Kidney tubule cell (primary cell): ENCODE results near the gene PADI3.
"Not testable (repeated sequence)": the region's sequence is repeated elsewhere in the genome, so short reads cannot be mapped to it uniquely, and the experiment has no call there.

Source experiments
- DNase-seq: peaks from one replicate; pipeline ENCODE4 v3.0.0-alpha.2; 2018; ENCODE audit warnings: low spot score

The PADI3 gene

GRCh38 chr1:17241011-17241779 is 7.7 kb upstream of the PADI3 start:
- not testable (repeated sequence) for DNase-seq

GRCh38 chr1:17241780-17242074 is 7.2 kb upstream of the PADI3 start:
- DNase-seq, result not testable (repeated sequence)

GRCh38 chr1:17243274-17243673 is 5.6 kb upstream of the PADI3 start:
- no peak for DNase-seq

- DNase-seq, result peak; percentile 23
Observed at GRCh38 chr1:17244821-17245740, 3.8 kb upstream of the PADI3 start.

- DNase-seq, result no peak
Observed at GRCh38 chr1:17245816-17246325, 3.0 kb upstream of the PADI3 start.

- DNase-seq, result no peak
Observed at GRCh38 chr1:17246971-17247370, 1.9 kb upstream of the PADI3 start.

GRCh38 chr1:17250601-17251000 is 1.7 kb downstream of the PADI3 start:
- DNase-seq, result peak; percentile 92

GRCh38 chr1:17251246-17251645 is 2.3 kb downstream of the PADI3 start:
- DNase-seq, result no peak

- DNase-seq, result peak; percentile 75
Observed at GRCh38 chr1:17251701-17252376, 2.9 kb downstream of the PADI3 start.

- no peak for DNase-seq
Observed at GRCh38 chr1:17255336-17255735, 6.4 kb downstream of the PADI3 start.

- no peak for DNase-seq
Observed at GRCh38 chr1:17258116-17258757, 9.3 kb downstream of the PADI3 start.

GRCh38 chr1:17258758-17259130 is 9.8 kb downstream of the PADI3 start:
- no peak for DNase-seq

- DNase-seq, result no peak
Observed at GRCh38 chr1:17259233-17259873, 10.5 kb downstream of the PADI3 start.

GRCh38 chr1:17260264-17260663 is 11.4 kb downstream of the PADI3 start:
- no peak for DNase-seq

- DNase-seq, result no peak
Observed at GRCh38 chr1:17260738-17261137, 11.8 kb downstream of the PADI3 start.

- DNase-seq, result no peak
Observed at GRCh38 chr1:17263936-17264335, 15.0 kb downstream of the PADI3 start.

- DNase-seq, result no peak
Observed at GRCh38 chr1:17264470-17264869, 15.6 kb downstream of the PADI3 start.

- DNase-seq, result peak; percentile 18
Observed at GRCh38 chr1:17265162-17265561, 16.3 kb downstream of the PADI3 start.

GRCh38 chr1:17265950-17266349 is 17.1 kb downstream of the PADI3 start:
- DNase-seq, result no peak

GRCh38 chr1:17270891-17271765 is 22.2 kb downstream of the PADI3 start:
- no peak for DNase-seq

GRCh38 chr1:17272066-17272465 is 23.2 kb downstream of the PADI3 start:
- DNase-seq, result no peak
